NK-92 (cell line): ENCODE data around the gene PDPK1.
"Not testable (repeated sequence)": the region's sequence is repeated elsewhere in the genome, so short reads cannot be mapped to it uniquely, and the experiment has no call there.

Source experiments
- DNase-seq: peaks from one replicate; lab custom pipeline; 2025; ENCODE audit not compliant: unreplicated experiment; lab: John Stamatoyannopoulos, UW

The PDPK1 gene

GRCh38 chr16:2610781-2611498 lies 73.1 kb downstream of the PDPK1 start:
- DNase-seq = no peak

- DNase-seq = no peak
These were observed 73.7 kb downstream of the PDPK1 start for GRCh38 chr16:2611499-2611862.

- not testable (repeated sequence) for DNase-seq
These were observed 74.1 kb downstream of the PDPK1 start for GRCh38 chr16:2611877-2612276.

DNA sequence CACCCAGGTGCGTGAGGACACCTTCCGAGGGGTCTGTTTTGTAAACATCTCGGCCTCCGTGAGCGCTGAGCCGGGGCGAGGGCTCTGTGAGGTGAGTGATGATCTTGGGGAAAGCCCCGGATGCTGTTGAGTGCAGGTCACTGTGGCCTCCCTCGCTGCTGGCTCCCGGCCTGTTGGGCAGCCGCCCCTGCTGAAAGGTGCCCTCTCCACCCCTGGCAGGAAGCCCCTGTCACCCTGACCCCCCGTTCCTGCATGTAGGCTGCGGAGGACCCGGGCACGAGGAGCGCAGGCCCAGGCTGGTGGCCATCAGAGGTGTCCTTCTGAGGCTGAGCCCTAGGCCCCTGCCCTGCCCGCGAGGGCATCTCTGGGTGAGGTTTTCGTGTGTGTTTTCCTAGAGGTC lies 75.4 kb downstream of the PDPK1 start:
- DNase-seq = not testable (repeated sequence)

GRCh38 chr16:2614761-2615191 lies 77.0 kb downstream of the PDPK1 start:
- no peak for DNase-seq

- DNase-seq = not testable (repeated sequence)
These were observed 81.1 kb downstream of the PDPK1 start for GRCh38 chr16:2618964-2619363.

- DNase-seq = not testable (repeated sequence)
These were observed 81.8 kb downstream of the PDPK1 start for GRCh38 chr16:2619628-2620027.

GRCh38 chr16:2620870-2621269 lies 83.0 kb downstream of the PDPK1 start:
- not testable (repeated sequence) for DNase-seq

DNA sequence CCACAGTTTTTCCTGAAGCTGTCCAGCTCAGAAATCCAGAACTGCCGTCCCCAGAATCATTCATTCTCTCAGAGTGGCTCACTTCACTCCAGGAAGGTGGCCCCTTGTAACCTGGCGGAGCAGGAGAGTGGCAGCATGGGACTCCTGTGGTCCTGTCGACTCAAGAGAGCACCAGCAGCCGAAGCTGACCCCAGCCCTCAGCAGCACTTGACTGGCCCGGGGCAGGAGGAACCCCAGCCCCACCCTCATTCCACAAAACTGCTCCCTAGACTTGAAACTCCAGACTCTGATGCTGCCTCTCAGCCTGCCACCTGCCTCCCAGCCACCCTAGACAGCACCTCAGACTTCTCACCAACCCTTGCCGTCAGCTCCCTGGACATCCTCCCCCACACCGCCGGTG lies 83.6 kb downstream of the PDPK1 start:
- not testable (repeated sequence) for DNase-seq

DNA sequence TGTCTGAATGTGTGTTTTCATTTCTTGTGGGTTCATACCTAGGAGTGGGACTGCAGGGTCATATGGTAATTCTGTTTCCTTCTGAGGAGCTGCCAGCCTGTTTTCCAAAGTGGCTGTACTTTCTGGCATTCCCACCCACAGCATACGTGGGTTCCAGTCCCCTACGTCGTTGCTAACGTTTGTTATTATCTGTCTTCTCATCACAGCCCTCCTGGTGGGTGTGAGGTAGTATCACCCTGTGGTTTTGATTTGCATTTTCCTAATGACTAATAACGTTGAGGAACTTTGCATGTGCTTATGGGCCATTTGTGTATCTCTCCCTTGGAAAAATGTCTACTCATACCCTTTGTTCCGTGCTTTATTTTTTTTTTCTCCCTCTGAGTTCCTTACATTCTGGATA lies 89.3 kb downstream of the PDPK1 start:
- DNase-seq = not testable (repeated sequence)

DNA sequence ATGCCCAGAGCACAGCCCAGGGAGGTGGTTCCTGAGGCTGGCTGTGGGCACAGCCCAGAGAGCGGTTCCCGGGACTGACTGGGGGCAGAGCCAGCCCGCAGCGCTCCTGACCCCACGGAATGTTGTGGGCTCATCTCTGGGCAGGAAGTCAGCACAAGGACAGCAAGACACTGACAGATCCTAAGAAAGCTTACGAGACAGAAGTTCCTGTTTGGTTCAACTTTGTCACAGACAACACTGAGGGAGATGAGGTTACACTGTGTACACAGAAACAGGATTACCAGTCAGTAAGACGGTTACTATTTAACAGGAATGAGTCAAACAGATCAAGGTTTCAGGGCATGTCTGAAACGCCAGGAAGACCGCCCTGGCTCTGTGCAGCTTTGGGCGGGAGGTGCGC lies 93.4 kb downstream of the PDPK1 start:
- not testable (repeated sequence) for DNase-seq

GRCh38 chr16:2632291-2632690 lies 94.5 kb downstream of the PDPK1 start:
- DNase-seq = not testable (repeated sequence)

GRCh38 chr16:2639071-2639721 lies 101.4 kb downstream of the PDPK1 start:
- DNase-seq = not testable (repeated sequence)

- not testable (repeated sequence) for DNase-seq
These were observed 101.9 kb downstream of the PDPK1 start for GRCh38 chr16:2639722-2640072.

DNA sequence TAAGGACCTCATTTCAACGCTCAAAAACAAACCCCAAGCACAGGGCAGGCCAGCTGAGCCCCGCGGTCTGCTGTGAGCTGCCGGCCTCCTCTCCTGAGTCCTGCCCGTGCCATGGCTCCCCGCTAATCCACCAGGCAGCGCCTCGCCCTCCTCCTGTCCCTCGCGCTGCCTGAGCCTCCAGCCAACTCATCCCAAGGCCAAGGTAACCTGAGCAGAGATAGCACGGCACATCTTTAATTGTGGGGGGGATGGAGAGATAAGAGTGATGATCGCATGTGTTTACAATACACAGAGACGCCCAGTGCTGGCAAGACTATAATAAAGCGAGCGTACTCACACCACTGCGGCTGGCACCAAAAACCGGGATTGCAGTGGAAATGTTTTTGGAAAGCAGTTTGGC lies 104.7 kb downstream of the PDPK1 start:
- DNase-seq = not testable (repeated sequence)

DNA sequence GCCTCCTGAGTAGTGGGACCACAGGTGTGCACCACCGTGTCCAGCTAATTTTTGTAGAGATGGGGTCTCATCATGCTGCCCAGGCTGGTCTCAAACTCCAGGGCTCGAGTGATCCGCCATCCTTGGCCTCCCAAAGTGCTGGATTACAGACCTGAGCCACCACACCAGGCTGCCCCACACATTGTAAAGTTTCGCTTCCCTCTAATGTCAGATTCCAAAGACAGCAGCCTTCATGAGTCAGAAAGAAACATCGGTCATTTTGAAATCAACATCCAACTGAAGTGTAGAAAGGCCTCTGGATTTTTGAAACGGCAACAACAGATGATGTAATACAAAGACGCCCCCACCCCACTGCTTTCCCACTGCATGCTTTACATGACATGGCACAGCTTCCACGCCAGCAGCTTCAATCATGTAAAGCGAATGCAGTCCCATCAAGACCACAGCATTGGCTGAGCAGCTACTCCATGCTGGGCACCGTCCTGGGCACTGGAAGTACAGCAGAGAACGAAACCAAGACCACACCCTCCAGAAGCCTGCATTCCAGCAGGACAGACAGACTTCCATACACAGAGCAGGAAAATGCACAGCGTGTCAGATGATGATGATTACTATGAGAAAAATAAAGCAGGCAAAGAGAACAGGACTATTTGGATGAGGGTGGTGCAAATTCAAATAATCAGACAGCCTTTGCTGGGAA lies 107.1 kb downstream of the PDPK1 start:
- not testable (repeated sequence) for DNase-seq

- not testable (repeated sequence) for DNase-seq
These were observed 113.5 kb downstream of the PDPK1 start for GRCh38 chr16:2651268-2651871.
